ENCODE results near the gene PCDHGB4.
"Not testable (repeated sequence)": the region's sequence is repeated elsewhere in the genome, so short reads cannot be mapped to it uniquely, and the experiment has no call there.

Gene PCDHGB4

DNA sequence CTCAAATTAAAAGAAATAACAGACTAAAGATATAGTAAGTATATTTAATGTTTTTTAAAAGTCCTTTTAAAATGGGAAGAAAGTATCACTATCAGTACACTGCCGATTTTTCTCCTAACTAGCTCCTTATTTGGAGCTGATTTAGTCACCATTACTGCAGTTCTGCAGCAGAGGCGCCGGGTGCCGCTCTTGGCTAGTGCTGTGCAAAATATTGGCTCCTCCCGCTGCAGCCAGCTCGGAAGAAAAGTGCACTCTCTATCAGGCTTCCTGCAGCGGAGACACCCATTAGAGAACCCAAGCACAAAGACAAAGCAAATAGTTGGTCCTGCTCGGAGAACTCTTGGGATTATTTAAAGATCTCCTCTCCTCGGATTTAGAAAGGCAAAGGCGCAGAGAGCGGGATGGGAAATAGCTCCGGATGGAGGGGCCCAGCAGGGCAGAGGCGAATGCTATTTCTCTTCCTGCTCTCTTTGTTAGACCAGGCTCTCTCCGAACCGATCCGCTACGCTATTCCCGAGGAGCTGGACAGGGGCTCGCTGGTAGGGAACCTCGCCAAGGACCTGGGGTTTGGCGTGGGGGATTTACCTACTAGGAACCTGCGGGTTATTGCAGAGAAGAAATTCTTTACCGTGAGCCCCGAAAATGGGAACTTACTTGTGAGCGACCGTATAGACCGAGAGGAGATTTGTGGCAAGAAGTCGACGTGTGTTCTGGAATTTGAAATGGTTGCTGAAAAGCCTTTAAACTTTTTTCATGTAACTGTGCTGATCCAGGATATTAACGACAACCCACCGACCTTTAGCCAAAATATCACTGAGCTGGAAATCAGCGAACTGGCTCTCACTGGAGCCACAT lies 17.3 kb upstream of the PCDHGB4 start, which contains the start of gene PCDHGB3:
Gene PCDHGB3 (plus strand): TSS at position 249 of the 855 bp plus-strand sequence. CDS start 153 bp downstream, at position 402.
- peak; percentile 66 to 73 for DNase-seq (ENCODE audit: low read depth in 2 of 2)

GRCh38 chr5:141371572-141372475 lies 15.7 kb upstream of the PCDHGB4 start:
- TF ChIP-seq, protein P1, sequence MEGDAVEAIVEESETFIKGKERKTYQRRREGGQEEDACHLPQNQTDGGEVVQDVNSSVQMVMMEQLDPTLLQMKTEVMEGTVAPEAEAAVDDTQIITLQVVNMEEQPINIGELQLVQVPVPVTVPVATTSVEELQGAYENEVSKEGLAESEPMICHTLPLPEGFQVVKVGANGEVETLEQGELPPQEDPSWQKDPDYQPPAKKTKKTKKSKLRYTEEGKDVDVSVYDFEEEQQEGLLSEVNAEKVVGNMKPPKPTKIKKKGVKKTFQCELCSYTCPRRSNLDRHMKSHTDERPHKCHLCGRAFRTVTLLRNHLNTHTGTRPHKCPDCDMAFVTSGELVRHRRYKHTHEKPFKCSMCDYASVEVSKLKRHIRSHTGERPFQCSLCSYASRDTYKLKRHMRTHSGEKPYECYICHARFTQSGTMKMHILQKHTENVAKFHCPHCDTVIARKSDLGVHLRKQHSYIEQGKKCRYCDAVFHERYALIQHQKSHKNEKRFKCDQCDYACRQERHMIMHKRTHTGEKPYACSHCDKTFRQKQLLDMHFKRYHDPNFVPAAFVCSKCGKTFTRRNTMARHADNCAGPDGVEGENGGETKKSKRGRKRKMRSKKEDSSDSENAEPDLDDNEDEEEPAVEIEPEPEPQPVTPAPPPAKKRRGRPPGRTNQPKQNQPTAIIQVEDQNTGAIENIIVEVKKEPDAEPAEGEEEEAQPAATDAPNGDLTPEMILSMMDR (IDR thresholded peaks at IDR 0.05; ENCODE audit: low read depth, low read length): no peak
- no peak overlapping the region for H3K4me3 ChIP-seq (replicated peaks in 1 of 2; ENCODE audit: low read depth in 2 of 2, low read length in 2 of 2)

More for the DNA sequence above, 17.3 kb upstream of the PCDHGB4 start, which contains the start of gene PCDHGB3:
- TF ChIP-seq, protein P1 (IDR thresholded peaks at IDR 0.05; ENCODE audit: low read depth, low read length): peak; percentile 52
- H3K4me3 ChIP-seq (replicated peaks in 1 of 2; ENCODE audit: low read depth in 2 of 2, low read length in 2 of 2): peak within 1 kb of the TSS; percentile 30 to 38

DNA sequence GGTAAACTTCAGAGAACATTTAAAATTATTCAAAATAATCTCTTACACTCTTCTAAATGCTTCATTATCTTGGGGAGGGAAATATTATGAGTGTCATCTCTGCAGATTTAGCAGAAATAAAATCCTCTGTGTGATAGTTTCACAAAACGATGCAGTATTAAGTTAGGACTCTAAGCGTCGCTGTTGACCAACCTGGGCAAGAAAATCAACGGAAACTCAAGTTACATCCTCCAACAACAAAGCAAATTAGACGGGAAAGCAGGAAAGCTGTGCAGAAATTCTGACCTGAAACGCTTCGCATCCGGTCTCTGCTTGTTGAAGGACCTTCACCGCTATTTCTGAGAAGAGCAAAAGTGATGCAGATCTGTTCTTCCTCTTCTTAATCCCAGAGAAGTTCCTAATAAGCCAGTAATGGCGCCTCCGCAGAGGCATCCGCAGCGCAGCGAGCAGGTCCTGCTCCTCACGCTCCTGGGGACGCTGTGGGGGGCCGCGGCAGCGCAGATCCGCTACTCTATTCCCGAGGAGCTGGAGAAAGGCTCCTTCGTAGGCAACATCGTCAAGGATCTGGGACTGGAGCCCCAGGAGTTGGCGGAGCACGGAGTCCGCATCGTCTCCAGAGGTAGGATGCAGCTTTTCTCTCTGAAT lies 13.7 kb upstream of the PCDHGB4 start, which contains the start of gene PCDHGA6:
Gene PCDHGA6 (plus strand): TSS at position 219 of the 645 bp plus-strand sequence. CDS start 193 bp downstream, at position 412.
- TF ChIP-seq, protein P1 (IDR thresholded peaks at IDR 0.05; ENCODE audit: low read depth, low read length): peak; percentile 70
- peak within 1 kb of the TSS; percentile 40 to 48 for H3K4me3 ChIP-seq (replicated peaks in 1 of 2; ENCODE audit: low read depth in 2 of 2, low read length in 2 of 2)
- DNase-seq (ENCODE audit: low read depth in 2 of 2): peak; percentile 40 to 66

More at GRCh38 chr5:141371572-141372475, 15.7 kb upstream of the PCDHGB4 start:
- no peak for DNase-seq (ENCODE audit: low read depth in 2 of 2)

DNA sequence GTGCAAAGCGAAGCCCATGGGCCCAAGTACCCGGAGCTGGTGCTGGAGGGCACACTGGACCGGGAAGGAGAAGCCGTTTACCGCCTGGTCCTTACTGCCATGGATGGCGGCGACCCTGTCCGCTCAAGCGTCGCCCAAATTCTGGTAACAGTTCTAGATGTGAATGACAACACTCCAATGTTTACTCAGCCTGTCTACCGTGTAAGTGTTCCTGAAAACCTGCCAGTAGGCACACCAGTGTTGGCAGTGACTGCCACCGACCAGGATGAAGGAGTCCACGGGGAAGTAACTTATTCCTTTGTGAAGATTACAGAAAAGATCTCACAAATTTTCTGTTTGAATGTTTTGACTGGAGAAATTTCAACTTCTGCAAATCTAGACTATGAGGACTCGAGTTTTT lies 12.9 kb upstream of the PCDHGB4 start:
- no peak for DNase-seq (ENCODE audit: low read depth in 2 of 2)
- no peak overlapping the region for H3K4me3 ChIP-seq (replicated peaks in 1 of 2; ENCODE audit: low read depth in 2 of 2, low read length in 2 of 2)
- TF ChIP-seq, protein P1 (IDR thresholded peaks at IDR 0.05; ENCODE audit: low read depth, low read length): no peak

GRCh38 chr5:141375444-141376155 lies 11.9 kb upstream of the PCDHGB4 start:
- not testable (repeated sequence) for H3K4me3 ChIP-seq (replicated peaks in 1 of 2; ENCODE audit: low read depth in 2 of 2, low read length in 2 of 2); DNase-seq (ENCODE audit: low read depth in 2 of 2)
- TF ChIP-seq, protein P1 (IDR thresholded peaks at IDR 0.05; ENCODE audit: low read depth, low read length): peak; percentile 9
